SU-DHL-6 (cell line): Measurements from ENCODE around the gene MICAL3.

Experiments used
- H2AFZ ChIP-seq: fragments of 200-600 bp; sonication (generic); 2 replicates; pipeline ENCODE4 v1.6.1; 2014; ENCODE audit warnings: low read depth, mild to moderate bottlenecking, moderate library complexity, mixed read lengths, antibody characterized with exemption, low read length; ENCODE audit not compliant: severe bottlenecking
- H3F3A ChIP-seq: fragments of 200-600 bp; shearing (Covaris generic); 2 replicates; pipeline ENCODE4 v1.6.0; 2016; ENCODE audit warnings: antibody characterized with exemption, mild to moderate bottlenecking; ENCODE audit not compliant: insufficient read depth
- H3K27ac ChIP-seq: fragments of 200-600 bp; sonication (generic); 2 replicates; pipeline ENCODE4 v1.5.1; 2016; ENCODE audit warnings: low read depth, mild to moderate bottlenecking, low read length, moderate library complexity, mixed read lengths
- H3K27me3 ChIP-seq: fragments of 200-600 bp; sonication (generic), shearing (Covaris generic); 2 replicates; pipeline ENCODE4 v1.6.0; 2014; ENCODE audit warnings: mild to moderate bottlenecking, low read length
- H3K36me3 ChIP-seq: fragments of 200-600 bp; sonication (generic); 2 replicates; pipeline ENCODE4 v1.6.1; 2014; ENCODE audit warnings: mild to moderate bottlenecking, low read length, mixed read lengths
- H3K4me2 ChIP-seq: fragments of 300-600, 200-600 bp; shearing (Covaris generic), sonication (generic); 2 replicates; pipeline ENCODE4 v1.6.0; 2014; ENCODE audit warnings: low read length, low read depth, mild to moderate bottlenecking; ENCODE audit not compliant: poor library complexity, severe bottlenecking
- H3K4me3 ChIP-seq: fragments of 200-600 bp; sonication (generic); 2 replicates; pipeline ENCODE4 v1.5.1; 2014; ENCODE audit warnings: antibody characterized with exemption, low read length, mild to moderate bottlenecking, mixed read lengths; ENCODE audit not compliant: insufficient read depth, poor library complexity, severe bottlenecking
- H3K79me2 ChIP-seq: fragments of 200-600 bp; sonication (generic); 2 replicates; pipeline ENCODE4 v1.6.1; 2014; ENCODE audit warnings: mild to moderate bottlenecking, low read length, moderate library complexity; ENCODE audit not compliant: insufficient read depth
- H3K9ac ChIP-seq: fragments of 200-600 bp; sonication (generic); 2 replicates; pipeline ENCODE4 v1.7.0; 2014; ENCODE audit warnings: mild to moderate bottlenecking, low read length
- H3K9me2 ChIP-seq: fragments of 200-600 bp; sonication (generic); replicated peaks from 2 replicates; pipeline ENCODE4 v1.6.1; 2014; ENCODE audit warnings: low read length; ENCODE audit not compliant: insufficient read depth
- H3K9me3 ChIP-seq: fragments of 200-600 bp; sonication (generic); 2 replicates; pipeline ENCODE4 v1.6.1; 2014; ENCODE audit warnings: low read length, mixed read lengths; ENCODE audit not compliant: insufficient read depth
- H4K20me1 ChIP-seq: fragments of 200-600 bp; sonication (generic); 2 replicates; pipeline ENCODE4 v1.6.1; 2014; ENCODE audit warnings: low read depth, mild to moderate bottlenecking, antibody characterized with exemption, low read length, moderate library complexity, mixed read lengths
- EZH2phosphoT487 ChIP-seq: fragments of 200-600 bp; sonication (generic), shearing (Covaris generic); conservative IDR thresholded peaks from 2 replicates; pipeline ENCODE4 v1.6.1; 2018; ENCODE audit warnings: mild to moderate bottlenecking, antibody characterized with exemption, low read length, moderate library complexity, mixed read lengths
- TF ChIP-seq, protein P1 (sequence below): fragments of 200-600 bp; sonication (generic); IDR thresholded peaks from one replicate; pipeline ENCODE4 v1.5.1; 2017; ENCODE audit warnings: antibody characterized with exemption, mild to moderate bottlenecking, low read length, moderate library complexity; ENCODE audit not compliant: insufficient read depth, poor library complexity, severe bottlenecking

Gene MICAL3

DNA sequence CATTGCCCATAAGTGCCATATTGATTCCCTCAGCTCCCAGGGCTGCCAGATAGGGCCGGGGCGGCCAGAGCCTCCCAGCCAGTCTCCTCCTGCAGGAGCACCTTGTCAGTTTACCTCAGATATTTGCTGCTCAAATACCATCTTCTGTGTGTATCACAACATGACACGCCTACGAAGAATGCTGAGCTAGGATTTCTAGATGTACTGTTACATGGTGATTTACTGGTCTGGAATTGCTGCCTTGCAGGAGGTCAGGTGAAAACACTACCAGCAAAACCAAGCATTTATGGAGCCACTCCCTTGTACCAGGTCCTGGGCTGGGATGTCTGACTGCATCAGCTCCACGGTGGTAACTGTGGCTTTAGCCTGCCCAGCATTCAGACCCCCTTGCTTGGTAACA, 11.8 kb downstream of the MICAL3 start:
- H3K9me2 ChIP-seq, result no peaks in the 10 kb centered on the region
- no peaks in the 10 kb centered on the region for H3K79me2 ChIP-seq
- no peak overlapping the region for H3K27ac ChIP-seq
- no peaks in the 10 kb centered on the region for H3K36me3 ChIP-seq
- H3K4me3 ChIP-seq, result no peak overlapping the region
- no peak overlapping the region for H3K4me2 ChIP-seq
- TF ChIP-seq, protein P1, sequence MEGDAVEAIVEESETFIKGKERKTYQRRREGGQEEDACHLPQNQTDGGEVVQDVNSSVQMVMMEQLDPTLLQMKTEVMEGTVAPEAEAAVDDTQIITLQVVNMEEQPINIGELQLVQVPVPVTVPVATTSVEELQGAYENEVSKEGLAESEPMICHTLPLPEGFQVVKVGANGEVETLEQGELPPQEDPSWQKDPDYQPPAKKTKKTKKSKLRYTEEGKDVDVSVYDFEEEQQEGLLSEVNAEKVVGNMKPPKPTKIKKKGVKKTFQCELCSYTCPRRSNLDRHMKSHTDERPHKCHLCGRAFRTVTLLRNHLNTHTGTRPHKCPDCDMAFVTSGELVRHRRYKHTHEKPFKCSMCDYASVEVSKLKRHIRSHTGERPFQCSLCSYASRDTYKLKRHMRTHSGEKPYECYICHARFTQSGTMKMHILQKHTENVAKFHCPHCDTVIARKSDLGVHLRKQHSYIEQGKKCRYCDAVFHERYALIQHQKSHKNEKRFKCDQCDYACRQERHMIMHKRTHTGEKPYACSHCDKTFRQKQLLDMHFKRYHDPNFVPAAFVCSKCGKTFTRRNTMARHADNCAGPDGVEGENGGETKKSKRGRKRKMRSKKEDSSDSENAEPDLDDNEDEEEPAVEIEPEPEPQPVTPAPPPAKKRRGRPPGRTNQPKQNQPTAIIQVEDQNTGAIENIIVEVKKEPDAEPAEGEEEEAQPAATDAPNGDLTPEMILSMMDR, result no peak
- no peak for TF ChIP-seq EZH2phosphoT487
- no peaks in the 10 kb centered on the region for H3K27me3 ChIP-seq
- no peaks in the 10 kb centered on the region for H3K9me3 ChIP-seq
- no peaks in the 10 kb centered on the region for H3F3A ChIP-seq
- H3K9ac ChIP-seq, result no peak overlapping the region
- no peaks in the 10 kb centered on the region for H4K20me1 ChIP-seq
- H2AFZ ChIP-seq, result no peak overlapping the region

DNA sequence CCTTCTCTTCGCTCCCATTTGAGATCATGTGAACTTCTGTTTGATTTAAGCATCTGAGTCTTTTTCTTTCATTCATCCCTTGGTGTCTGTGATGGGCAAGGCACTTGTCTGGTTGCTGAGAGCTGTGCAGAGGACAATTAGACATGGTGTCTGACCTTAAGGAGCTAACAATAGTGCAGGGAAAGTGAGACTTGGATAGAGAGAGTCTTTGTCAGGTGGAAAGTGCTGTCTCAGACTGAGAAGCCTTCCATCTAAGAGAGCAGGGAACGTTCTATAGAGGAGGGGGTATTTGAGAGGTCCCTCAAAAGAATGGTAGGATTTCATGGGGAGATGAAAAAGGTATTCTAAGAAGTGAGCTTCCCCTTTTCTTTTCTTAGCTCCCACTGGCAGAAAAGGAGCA, 14.1 kb downstream of the MICAL3 start:
- Histone ChIP-seq H2AFZ (no peak overlapping the region), H3K27ac (no peak overlapping the region), H3K9me3 (no peaks in the 10 kb centered on the region), H3F3A (peaks cover 1% of the 10 kb centered on the region; the same call in 1 of the 2 replicates), H3K4me2 (no peak overlapping the region), H3K9ac (no peak overlapping the region), H3K27me3 (no peaks in the 10 kb centered on the region), H3K9me2 (no peaks in the 10 kb centered on the region), H3K36me3 (no peaks in the 10 kb centered on the region), H3K79me2 (no peaks in the 10 kb centered on the region), H3K4me3 (no peak overlapping the region), H4K20me1 (no peaks in the 10 kb centered on the region)
- TF ChIP-seq, protein P1, result no peak
- TF ChIP-seq EZH2phosphoT487, result no peak

DNA sequence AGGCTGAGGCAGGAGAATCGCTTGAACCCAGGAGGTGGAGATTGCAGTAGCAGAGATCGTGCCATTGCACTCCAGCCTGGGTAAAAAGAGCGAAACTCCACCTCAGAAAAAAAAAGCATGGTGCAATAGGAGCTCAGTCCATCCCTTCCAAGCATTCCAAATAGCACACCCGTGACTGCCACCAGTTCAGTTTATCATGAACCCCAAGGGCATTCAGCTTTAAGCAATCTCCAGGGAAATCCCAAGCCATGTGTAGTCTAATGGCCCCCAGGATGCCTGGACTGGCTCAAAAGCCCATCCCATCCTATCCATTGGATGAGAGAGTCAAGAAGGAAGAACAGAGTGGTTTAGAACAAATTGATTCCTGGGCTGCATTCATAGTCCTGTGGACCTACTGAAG, 16.2 kb downstream of the MICAL3 start:
- Histone ChIP-seq H3K27ac (no peak overlapping the region), H3K4me2 (no peak overlapping the region), H3K9me3 (no peaks in the 10 kb centered on the region), H4K20me1 (no peaks in the 10 kb centered on the region), H3K36me3 (no peaks in the 10 kb centered on the region), H2AFZ (no peak overlapping the region), H3K4me3 (no peak overlapping the region), H3K79me2 (no peaks in the 10 kb centered on the region), H3K9ac (no peak overlapping the region), H3K9me2 (no peaks in the 10 kb centered on the region), H3K27me3 (no peaks in the 10 kb centered on the region), H3F3A (peaks cover 9% of the 10 kb centered on the region; the same call in 1 of the 2 replicates)
- no peak for TF ChIP-seq EZH2phosphoT487
- TF ChIP-seq, protein P1, result no peak
